NCI-H2029 treated with DMSO at 0.1 percent for 48 hours (cell line): Measurements from ENCODE around the gene ADH4.
"Not testable (repeated sequence)": the region's sequence is repeated elsewhere in the genome, so short reads cannot be mapped to it uniquely, and the experiment has no call there.

Experiments used
- DNase-seq: peaks from one replicate; lab custom pipeline; 2025; lab: John Stamatoyannopoulos, UW

The ADH4 gene

DNA sequence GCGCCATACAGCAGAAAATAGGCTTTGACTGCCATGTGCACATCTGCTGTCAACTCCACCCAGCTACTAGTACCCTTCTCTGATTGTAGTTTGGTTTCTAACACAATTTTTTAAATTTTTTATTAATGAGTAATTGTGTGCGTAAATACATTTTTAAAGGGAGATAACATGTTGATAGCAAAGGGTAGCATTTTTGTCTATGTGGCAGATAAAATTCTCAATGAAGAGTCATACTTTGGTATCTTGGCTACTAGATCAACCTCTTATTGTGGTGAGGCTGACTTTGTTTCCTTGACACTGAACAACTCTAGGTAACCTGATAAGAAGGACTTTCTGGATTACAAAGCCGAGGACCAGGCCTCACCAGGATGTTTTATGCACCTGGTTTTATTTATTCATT lies 9.5 kb downstream of the ADH4 start:
- no peak for DNase-seq

DNA sequence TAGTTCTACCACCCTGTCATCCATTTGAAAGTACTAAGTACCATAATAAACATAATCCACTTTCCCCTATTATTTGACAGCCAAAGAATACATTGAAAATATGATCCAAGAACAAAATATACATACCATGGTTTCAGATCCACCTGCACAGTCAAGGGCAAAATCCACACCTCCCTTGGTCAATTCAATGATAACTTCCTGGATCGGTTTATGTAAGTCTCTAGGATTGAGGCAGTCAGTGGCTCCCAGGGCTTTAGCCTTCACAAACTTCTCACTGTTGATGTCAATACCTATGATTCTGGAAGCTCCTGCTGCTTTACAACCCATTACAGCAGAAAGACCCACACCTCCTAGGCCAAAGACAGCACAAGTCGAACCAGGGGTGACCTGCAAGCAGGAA lies 12.7 kb downstream of the ADH4 start:
- DNase-seq: no peak

DNA sequence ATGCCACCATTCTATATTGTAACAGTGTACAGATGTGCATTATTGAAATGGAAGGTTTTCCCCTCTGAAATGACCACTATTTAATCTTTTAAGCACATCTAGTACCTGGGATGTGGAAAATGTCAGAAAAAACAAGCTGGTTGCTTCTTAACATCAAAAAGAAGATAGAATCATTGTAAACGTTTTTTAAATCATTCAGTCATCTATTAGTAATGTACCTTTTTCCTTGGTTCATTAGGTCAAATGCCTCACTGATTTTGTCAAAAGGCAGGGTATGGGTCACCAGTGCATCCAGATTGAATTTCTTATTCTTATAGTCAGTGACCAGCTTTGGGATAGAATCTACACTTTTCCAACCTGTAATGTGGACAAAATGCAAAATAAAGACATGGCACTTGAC lies 17.7 kb downstream of the ADH4 start:
- DNase-seq: no peak

DNA sequence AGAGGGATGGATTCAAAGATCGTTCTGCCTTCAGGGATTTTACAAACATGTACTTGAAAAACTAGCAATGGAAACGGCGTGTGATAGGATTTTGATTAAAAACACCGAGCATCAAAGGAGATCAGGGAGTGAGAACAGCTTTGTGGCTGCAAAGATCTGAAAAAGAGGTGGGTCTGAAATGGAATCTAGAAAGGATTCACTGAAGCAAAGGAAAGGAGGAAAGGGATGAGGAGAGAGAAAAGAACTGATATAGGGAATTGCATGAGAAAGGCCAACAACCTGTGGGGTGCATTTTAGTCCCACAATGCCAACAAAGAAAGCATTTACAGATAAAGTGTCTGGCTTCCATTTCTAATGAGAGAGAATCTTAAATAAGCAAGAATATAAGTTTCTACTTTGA lies 23.1 kb downstream of the ADH4 start:
- DNase-seq: no peak

DNA sequence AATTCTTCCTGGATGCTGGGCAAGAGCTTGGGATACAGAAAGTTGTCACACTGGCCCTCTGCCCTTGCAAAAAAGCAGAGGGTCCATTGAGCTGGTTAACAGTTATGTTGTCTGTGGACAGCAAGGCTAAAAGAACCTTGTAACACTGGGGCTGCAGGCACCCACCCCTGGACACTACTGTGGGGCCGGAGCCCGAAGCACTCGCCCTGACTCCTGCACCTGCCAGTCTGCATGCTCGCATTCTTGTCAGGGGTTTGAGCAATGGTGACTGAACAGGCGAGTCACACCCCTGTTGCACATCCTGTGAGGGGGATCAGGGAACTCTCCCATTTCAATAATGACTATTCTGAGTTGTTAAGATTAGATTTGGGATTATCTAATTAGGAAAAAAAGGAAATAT lies 23.6 kb downstream of the ADH4 start:
- no peak for DNase-seq

DNA sequence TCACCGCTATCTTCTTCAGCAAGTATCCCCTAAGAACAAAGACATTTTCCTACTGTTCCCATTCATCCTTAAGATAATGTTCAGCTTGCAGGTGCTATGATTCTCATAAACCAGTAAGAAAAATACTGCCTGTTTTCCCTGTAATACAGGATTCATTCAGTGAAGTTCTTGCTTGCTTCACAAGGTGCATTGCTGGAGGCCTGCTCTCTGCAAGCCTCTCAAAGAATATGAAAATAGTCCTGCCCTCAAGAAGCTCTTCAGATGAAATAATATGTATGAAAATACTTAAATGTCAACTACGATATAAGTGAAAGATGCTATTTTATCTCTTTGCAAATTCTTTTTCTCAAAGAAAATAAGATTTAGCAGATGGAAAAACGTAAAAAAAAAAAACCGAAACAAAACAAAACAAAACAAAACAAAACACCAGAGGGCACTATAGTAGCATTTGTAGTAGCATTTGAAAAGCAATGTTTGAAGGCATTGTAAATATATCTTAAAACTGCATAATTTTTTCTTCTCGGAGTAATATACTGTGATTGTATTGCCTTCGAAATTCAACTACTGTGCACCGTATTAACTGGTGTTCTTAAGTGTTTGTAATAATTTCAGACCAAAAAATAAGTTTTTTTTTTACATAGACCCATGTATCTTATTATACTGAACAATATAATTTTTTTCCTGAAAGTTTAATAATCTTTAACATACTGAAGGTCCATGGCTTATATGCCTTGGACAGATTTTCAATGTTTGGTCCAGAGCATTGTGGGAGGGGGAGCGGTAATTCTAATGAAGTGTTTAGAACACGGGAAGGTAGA lies 26.0 kb downstream of the ADH4 start:
- no peak for DNase-seq

DNA sequence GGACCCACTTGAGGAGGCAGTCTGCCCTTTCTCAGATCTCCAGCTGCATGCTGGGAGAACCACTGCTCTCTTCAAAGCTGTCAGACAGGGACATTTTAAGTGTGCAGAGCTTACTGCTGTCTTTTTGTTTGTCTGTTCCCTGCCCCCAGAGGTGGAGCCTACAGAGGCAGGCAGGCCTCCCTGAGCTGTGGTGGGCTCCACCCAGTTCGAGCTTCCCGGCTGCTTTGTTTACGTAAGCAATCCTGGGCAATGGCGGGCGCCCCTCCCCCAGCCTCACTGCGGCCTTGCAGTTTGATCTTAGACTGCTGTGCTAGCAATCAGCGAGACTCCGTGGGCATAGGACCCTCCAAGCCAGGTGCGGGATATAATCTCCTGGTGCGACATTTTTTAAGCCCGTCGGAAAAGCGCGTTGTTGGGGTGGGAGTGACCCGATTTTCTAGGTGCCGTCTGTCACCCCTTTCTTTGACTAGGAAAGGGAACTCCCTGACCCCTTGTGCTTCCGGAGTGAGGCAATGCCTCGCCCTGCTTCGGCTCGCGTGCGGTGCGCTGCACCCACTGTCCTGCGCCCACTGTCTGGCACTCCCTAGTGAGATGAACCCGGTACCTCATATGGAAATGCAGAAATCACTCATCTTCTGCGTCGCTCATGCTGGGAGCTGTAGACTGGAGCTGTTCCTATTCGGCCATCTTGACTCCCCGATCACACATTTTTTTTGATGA lies 26.8 kb downstream of the ADH4 start:
- not testable (repeated sequence) for DNase-seq

DNA sequence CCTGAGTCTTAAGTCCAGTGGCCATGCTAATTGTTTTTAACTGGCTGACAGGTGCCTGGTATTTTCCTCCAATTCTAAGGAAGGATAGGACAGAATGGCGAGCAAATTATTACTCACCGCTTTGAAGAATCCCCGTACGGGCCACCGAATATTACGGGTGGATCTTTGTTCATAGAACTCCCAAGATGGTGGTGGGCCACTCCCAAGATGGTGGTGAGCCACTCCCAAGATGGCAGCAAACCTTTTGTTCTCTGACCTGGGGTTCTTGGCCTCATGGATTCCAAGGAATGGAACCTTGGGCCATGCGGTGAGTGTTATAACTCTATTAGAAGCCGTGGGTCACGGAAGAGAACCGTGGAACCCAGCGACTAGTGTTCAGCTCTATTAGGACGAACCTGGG lies 34.8 kb downstream of the ADH4 start:
- DNase-seq: not testable (repeated sequence)

DNA sequence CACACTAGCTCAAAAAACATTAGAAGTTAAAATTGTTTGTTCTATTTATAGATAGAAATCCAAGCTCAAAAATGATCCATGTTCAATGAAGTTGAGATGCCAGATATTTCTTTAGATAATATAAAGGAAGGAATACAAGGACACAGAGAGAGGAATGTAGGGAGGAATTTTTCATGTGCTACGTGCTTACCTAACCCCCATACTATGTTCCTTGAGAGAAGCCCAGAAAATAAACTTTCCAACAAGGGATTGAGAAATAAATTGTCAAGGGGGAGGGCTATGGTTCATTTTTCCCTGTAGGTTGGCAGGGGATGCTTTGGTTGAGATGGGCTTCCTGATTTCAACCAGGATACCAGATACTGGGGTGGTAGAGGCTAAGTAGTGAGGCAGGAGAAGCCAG lies 39.9 kb downstream of the ADH4 start:
- DNase-seq: no peak

DNA sequence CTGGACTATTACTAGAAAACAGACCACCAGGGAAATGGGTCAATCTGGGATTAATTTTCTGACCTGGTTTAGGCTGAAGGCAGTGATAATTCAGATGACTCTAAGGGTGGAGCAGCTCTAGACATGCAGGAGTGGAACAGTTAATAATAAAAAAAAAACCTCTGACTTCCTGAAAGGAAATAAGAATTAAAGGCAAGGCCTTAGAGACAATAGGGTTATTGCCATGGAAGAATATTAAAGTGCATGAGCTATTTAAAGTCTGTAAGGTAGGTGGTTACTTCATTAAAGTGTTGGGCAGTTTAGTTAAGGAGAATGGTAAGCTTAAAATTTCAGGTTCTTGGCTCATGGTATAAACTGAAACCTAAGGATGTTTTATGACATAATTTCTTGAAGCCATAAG lies 40.9 kb downstream of the ADH4 start:
- no peak for DNase-seq

DNA sequence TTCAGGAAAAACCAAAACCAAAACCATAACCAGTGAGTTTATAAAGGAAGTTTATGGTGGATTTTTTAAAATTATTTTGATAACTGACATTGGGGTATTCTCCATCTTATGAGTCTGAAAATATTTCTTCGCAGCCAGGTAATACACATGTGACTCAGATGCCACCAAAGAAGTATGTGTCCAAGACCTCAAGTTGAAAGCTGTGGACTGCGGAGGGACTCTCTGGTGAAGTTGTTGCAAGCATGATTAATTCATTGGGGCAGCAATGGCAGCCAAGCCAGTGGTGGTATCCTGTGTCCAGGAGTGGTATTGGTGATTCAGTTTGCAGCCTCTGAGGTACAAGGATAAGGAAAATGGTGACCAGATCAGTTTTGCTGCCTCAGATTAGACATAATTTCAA lies 41.5 kb downstream of the ADH4 start:
- DNase-seq: no peak

DNA sequence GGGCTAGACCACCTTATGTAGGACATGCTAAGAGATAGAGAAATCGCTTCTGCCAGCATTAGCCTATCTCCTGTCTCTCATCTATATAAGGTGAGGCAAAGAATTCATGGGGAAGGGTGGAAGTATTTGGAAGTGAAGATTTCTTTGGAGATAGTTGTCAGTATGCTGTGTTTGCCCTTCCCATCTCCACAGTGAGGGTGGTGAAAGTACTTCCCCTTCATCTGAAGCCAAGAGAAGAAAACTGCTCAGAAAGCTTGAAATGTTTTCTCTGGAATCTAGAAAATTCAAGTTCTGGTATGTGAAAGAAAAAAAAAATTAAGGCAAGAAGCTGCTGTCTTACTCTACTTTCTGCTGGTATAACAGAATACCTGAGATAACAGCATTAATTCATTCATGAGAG lies 43.2 kb downstream of the ADH4 start:
- DNase-seq: no peak

DNA sequence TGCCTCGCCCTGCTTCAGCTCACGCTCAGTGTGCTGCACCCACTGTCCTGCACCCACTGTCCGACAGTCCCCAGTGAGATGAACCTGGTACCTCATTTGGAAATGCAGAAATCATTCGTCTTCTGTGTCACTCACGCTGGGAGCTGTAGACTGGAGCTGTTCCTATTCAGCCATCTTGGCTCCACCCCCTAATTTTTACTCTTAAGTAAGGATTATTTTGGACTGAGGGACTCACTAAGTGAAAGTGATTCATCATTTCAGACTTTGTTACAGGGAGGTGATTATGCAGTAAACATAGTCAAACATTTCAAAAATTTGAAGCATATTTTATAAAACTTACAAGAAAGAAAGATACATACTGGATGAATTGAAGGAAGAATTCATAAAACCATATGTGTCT lies 44.3 kb downstream of the ADH4 start:
- DNase-seq: not testable (repeated sequence)

DNA sequence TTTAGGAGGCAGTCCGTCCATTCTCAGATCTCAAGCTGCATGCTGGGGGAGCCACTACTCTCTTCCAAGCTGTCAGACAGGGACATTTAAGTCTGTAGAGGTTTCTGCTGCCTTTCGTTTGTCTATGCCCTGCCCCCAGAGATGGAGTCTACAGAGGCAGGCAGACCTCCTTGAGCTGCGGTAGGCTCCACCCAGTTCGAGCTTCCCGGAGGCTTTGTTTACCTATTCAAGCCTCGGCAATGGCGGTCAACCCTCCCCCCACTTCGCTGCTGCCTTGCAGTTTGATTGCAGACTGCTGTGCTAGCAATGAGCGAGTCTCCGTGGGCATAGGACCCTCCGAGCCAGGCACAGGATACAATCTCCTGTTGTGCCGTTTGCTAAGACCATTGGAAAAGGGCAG lies 44.8 kb downstream of the ADH4 start:
- no peak for DNase-seq

DNA sequence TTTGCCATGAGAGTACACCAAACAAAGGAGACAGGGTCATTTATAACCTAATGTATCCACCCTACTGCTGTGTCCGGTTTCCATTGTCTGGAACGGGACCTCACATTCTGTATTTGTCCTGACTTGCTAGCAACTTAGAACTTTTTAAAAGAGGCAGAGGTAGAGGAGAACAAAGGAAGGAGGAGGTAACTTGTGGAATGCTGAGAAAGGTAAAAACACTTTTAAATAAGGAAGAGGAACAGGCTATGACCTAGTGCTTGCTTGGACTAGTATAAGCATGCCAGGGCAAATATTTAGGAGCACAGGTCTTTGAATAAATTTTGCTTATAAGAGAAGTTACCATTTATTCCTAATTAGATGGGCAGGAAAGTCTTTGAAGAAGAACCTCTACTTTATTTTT lies 52.3 kb downstream of the ADH4 start:
- DNase-seq: not testable (repeated sequence)

DNA sequence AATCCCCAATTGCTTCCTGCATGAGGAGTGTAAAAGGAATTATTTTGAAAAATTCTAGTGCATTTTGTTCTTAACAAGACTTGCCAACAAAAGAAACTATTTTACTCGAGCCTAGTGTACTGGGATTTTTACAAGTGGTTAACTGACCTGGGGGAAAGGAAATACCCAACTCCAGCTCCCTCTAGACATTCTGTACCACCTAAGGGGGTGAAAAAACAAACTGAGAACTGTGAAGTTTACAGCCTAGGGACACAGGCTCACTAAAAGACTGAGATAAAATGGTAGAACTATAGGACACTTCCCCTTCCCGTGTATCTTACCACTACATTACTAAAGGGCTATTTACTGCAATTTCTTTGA lies 52.9 kb downstream of the ADH4 start:
- no peak for DNase-seq

DNA sequence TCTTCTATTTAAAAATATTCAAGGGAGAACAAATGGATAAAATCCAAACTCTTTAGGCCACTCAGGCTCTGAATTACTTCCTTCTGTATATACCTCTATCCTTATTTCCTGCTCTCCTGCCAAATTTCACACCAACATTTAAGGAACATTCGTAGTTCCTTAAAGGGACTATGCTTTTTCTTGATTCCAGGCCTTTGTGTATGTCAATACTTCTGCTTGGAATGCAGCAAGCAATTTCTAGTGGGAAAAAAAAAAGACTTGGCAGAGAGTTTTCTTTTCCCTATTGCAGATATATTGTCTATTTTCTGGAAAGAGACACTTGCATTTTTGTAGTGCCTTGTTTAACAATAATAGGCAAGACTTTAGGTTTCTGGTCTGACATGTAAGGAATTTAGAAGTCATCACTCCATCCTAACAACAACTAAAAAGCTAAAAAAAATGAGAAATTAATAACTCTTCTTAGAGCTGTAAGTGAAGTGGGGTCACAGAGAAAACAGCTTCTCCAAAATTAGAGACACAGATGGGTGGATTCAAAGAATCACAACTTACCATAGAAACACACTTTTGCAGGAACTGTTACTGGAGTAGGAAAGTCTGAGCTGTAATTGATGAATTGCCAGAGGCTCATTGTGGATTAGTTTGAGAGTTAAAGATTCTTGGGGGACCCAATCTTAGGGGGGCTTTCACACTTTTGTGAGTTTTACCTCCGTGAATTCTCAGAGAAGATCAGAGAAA lies 53.4 kb downstream of the ADH4 start:
- no peak for DNase-seq

DNA sequence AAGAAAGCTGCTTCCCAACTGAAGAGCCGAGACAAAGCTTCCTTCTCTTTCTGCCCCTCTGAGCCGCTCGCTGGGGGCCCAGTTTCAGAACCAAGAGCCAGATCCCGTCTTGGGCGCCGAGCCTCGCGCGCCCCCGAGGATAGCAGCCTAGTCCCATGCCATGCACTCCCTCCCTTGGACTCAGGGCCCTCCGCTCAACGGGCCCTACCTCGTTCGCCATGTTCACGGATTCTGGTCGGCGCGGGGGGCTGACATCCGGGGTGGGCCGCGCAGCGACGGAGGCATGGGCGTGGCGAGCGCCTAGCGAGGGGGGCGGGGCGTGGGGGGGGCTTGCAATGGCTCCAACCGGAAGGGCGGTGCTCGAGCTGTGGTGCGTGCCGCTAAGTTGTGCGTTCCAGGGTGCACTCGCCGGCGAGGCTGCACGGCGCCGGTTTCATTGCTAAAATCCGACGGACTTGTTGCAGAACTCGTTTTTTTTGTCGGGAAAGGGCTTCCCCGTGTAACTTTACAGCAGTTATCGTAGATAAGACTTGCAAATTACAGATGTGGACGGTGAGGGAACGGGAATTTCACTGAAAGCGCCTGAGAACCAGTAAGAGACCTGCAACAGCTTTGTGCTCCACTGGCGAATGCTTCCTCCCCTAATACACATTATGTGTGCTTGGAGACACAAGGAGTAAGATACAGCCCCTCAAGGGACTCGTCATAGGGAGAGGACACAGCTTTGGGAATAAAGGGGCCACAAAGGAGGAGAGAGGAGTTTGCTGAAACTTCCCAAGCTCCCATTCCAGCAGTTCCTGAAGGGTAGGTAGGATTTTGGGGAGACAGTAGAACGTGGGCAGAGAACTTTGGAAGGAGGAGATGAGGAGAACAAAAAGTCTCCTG lies 55.4 kb downstream of the ADH4 start, which contains the start of gene ADH5:
ADH5 (minus strand) TSS at position 308 of the 885 bp plus-strand sequence; CDS start at position 220, 88 bp downstream.
- DNase-seq: peak; percentile 23

DNA sequence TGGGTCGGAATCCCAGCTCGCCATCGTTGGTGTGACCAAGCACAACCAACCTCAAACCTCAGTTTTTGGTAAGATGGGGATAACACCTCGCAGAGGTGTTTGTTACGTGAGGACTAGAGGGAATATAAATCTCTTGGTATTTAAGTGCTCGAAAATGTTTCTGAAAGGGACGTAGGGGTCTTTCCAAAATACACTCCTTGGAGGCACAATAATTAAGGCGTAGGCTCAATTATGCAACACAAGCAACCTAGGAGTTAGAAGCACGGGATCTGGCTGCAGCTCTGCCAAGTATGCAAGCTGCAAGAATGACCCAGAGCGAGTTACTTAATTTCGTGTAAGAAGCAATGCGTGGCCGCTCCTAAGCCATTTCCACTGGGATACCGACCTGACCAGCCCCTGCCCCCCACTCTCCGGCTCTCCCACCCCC lies 56.1 kb downstream of the ADH4 start:
- no peak for DNase-seq

DNA sequence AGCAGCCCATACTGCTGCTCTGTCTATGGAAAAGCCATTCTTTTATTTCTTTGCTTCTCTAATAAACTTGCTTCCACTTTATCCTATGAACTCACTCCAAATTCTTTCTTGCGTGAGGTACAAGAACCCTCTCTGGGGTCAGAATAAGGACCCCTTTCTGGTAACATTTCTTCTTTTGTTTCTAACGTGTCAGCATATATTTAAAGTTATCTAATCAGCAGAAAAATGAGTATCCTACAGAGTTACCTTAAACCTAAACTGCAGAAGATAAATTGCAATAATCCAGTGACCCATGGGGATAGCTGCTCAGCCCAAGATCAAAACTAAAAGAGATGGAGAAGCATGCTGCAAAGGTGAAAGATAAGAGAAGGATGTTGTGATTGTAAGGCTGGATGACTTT lies 59.5 kb downstream of the ADH4 start:
- DNase-seq: no peak

DNA sequence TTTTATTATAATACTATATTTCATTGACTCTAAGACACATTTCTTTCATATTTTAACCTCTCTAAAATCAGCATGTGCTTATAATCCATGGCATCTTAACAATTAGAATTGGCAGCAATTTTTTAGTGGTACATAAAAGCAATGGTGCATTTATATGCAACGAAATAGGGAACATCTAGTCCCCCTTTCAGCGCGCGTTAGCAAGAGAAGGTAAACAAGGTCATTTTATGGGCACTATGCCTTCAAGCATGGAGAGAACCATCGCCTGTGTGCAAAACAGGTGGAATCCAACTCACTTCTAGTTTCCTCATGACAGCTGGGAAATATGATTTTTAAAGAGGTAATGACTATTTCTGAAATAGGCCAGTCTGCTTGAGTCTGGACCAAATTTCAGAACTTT lies 61.9 kb downstream of the ADH4 start:
- DNase-seq: no peak

DNA sequence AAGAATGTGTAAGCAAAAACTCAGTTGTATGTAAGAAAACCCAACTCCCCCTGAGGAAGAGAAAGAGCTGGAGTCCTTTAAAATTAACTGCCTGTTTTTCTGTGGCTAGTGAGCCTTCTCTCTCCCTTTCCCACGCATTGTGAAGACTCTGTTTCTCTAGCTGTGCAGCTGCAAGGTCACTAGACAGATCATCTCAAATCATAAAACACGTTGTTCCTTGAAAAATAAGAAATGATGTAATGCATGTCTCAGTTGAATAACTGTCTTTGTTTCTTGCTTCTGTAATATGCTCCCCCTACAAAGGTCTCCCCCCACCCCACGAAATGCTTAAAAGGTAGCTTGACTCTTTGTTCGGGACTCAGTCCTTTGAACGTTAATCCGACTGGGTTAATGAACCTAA lies 63.2 kb downstream of the ADH4 start:
- DNase-seq: not testable (repeated sequence)
